DND-41 (cell line): ENCODE results near the gene KCTD19.

Experiments used
- ATAC-seq: fragments of 200-7000 bp; cut with Tn5 transposase; 3 replicates; pipeline ENCODE4 v1.9.1; 2021; ENCODE audit warnings: low read depth; ENCODE audit not compliant: insufficient read depth
- DNase-seq: peaks from one replicate; pipeline ENCODE4 v3.0.0-alpha.2; 2020
- H2AFZ ChIP-seq: 2 replicates; pipeline ENCODE4 v1.6.0; 2012; ENCODE audit warnings: low read depth, low read length
- H3K27ac ChIP-seq: 2 replicates; pipeline ENCODE4 v1.5.1; 2012; ENCODE audit warnings: low read length, inconsistent platforms
- H3K27me3 ChIP-seq: fragments of 200-600 bp; sonication (generic); 2 replicates; pipeline ENCODE4 v1.6.0; 2012; ENCODE audit warnings: low read length, mild to moderate bottlenecking, inconsistent platforms; ENCODE audit not compliant: insufficient read depth, poor library complexity
- H3K36me3 ChIP-seq: 2 replicates; pipeline ENCODE4 v1.5.1; 2012; ENCODE audit warnings: low read length, inconsistent platforms; ENCODE audit not compliant: insufficient read depth
- H3K4me1 ChIP-seq: 2 replicates; pipeline ENCODE4 v1.5.1; 2012; ENCODE audit warnings: mild to moderate bottlenecking, low read length; ENCODE audit not compliant: insufficient read depth
- H3K4me2 ChIP-seq: 2 replicates; pipeline ENCODE4 v1.6.0; 2012; ENCODE audit warnings: mild to moderate bottlenecking, moderate library complexity, low read length, inconsistent platforms; ENCODE audit not compliant: insufficient read depth
- H3K4me3 ChIP-seq, 2 experiments: fragments of 200-600 bp in 1 of 2; shearing (Covaris generic) in 1 of 2; 2 replicates each; pipeline ENCODE4 v1.5.1; 2012 to 2016; ENCODE audit warnings: inconsistent platforms in 2 of 2, low read length in 2 of 2, mild to moderate bottlenecking in 2 of 2, low read depth in 1 of 2, moderate library complexity in 1 of 2
- H3K79me2 ChIP-seq: 2 replicates; pipeline ENCODE4 v1.6.0; 2012; ENCODE audit warnings: low read length, inconsistent platforms; ENCODE audit not compliant: insufficient read depth
- H3K9ac ChIP-seq: 2 replicates; pipeline ENCODE4 v1.6.0; 2012; ENCODE audit warnings: low read depth, mild to moderate bottlenecking, inconsistent platforms, low read length, moderate library complexity
- H3K9me3 ChIP-seq: 2 replicates; pipeline ENCODE4 v1.5.1; 2012; ENCODE audit warnings: low read length, moderate library complexity, mild to moderate bottlenecking, inconsistent platforms; ENCODE audit not compliant: insufficient read depth, severe bottlenecking
- H4K20me1 ChIP-seq: 2 replicates; pipeline ENCODE4 v1.6.0; 2012; ENCODE audit warnings: low read length; ENCODE audit not compliant: insufficient read depth
- EZH2 ChIP-seq: IDR thresholded peaks from 3 replicates; pipeline ENCODE4 v1.6.1; 2012; ENCODE audit warnings: borderline replicate concordance, low read depth, mild to moderate bottlenecking, moderate library complexity, low read length, inconsistent platforms; ENCODE audit not compliant: severe bottlenecking
- TF ChIP-seq, protein P1 (sequence below): IDR thresholded peaks from 2 replicates; pipeline ENCODE4 v1.5.1; 2012; ENCODE audit warnings: borderline replicate concordance, low read length, moderate library complexity, mild to moderate bottlenecking; ENCODE audit not compliant: poor library complexity, severe bottlenecking; ENCODE audit errors: extremely low read depth

The KCTD19 gene

DNA sequence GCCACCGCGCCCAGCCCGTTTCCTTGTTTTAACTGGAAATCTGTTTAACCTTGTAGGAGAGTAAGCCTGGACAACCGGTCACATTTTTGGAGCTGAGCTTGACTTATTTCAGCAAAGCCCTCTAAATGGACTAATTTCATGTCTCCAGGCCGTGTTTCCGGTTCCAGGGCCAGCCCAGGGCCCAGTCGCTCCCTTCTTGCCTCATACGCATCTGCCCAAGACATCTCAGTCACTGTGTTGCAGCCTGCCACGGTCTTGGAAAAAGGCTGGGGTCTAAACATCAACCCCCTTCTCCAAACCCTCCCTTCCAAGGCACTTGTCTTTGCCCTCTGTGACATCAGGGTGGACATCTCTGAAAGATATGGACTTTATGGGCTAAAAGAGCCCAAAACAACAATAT is 28.3 kb downstream of the KCTD19 start:
- H3K4me3 ChIP-seq, result no peak overlapping the region
- no peak overlapping the region for H2AFZ ChIP-seq
- H3K9me3 ChIP-seq, result no peaks in the 10 kb centered on the region
- no peaks in the 10 kb centered on the region for H3K36me3 ChIP-seq
- no peak overlapping the region for H3K9ac ChIP-seq
- TF ChIP-seq, protein P1, sequence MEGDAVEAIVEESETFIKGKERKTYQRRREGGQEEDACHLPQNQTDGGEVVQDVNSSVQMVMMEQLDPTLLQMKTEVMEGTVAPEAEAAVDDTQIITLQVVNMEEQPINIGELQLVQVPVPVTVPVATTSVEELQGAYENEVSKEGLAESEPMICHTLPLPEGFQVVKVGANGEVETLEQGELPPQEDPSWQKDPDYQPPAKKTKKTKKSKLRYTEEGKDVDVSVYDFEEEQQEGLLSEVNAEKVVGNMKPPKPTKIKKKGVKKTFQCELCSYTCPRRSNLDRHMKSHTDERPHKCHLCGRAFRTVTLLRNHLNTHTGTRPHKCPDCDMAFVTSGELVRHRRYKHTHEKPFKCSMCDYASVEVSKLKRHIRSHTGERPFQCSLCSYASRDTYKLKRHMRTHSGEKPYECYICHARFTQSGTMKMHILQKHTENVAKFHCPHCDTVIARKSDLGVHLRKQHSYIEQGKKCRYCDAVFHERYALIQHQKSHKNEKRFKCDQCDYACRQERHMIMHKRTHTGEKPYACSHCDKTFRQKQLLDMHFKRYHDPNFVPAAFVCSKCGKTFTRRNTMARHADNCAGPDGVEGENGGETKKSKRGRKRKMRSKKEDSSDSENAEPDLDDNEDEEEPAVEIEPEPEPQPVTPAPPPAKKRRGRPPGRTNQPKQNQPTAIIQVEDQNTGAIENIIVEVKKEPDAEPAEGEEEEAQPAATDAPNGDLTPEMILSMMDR, result no peak
- no peak for TF ChIP-seq EZH2
- H4K20me1 ChIP-seq, result no peaks in the 10 kb centered on the region
- H3K27me3 ChIP-seq, result no peaks in the 10 kb centered on the region
- DNase-seq, result no peak
- H3K27ac ChIP-seq, result no peak overlapping the region
- ATAC-seq, result no peak
- H3K79me2 ChIP-seq, result no peaks in the 10 kb centered on the region
- H3K4me1 ChIP-seq, result no peaks in the 10 kb centered on the region
- H3K4me2 ChIP-seq, result no peak overlapping the region

DNA sequence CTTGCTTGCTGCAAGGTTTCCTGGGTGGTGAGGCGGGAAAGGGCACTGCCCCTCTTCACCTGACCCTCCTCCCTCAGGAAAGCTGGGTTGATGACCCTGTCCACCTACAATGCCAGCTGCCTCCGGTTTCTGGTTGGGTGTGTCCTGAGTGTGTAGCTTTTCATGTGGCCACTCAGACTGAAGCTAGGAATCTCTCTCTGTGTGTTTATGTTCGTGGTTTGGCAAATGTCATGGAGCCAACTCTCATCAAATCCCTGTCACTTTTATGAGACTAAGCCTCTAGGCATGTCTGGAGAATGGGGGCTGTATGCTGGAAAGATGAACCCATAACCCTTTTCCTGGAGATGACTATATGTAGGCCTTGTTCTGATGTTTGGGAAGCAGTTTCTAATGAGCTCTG is 30.1 kb downstream of the KCTD19 start:
- no peaks in the 10 kb centered on the region for H3K9me3 ChIP-seq
- ATAC-seq (no peak), DNase-seq (no peak)
- no peaks in the 10 kb centered on the region for H3K36me3 ChIP-seq
- H2AFZ ChIP-seq, result no peak overlapping the region
- H3K4me3 ChIP-seq, result no peak overlapping the region
- no peak overlapping the region for H3K27ac ChIP-seq
- no peaks in the 10 kb centered on the region for H3K4me1 ChIP-seq
- no peaks in the 10 kb centered on the region for H3K27me3 ChIP-seq
- H3K9ac ChIP-seq, result no peak overlapping the region
- no peak overlapping the region for H3K4me2 ChIP-seq
- H3K79me2 ChIP-seq, result no peaks in the 10 kb centered on the region
- no peaks in the 10 kb centered on the region for H4K20me1 ChIP-seq
- TF ChIP-seq EZH2, result no peak
- TF ChIP-seq, protein P1, result no peak

GRCh38 chr16:67294938-67295361 is 31.6 kb downstream of the KCTD19 start:
- H3K4me1 ChIP-seq, result no peaks in the 10 kb centered on the region
- DNase-seq (no peak), ATAC-seq (no peak)
- no peaks in the 10 kb centered on the region for H3K27me3 ChIP-seq
- H3K4me3 ChIP-seq, result no peak overlapping the region
- H3K27ac ChIP-seq, result no peak overlapping the region
- no peak for TF ChIP-seq EZH2
- H4K20me1 ChIP-seq, result no peaks in the 10 kb centered on the region
- no peaks in the 10 kb centered on the region for H3K79me2 ChIP-seq
- H3K4me2 ChIP-seq, result no peak overlapping the region
- H2AFZ ChIP-seq, result no peak overlapping the region
- H3K9ac ChIP-seq, result no peak overlapping the region
- H3K9me3 ChIP-seq, result no peaks in the 10 kb centered on the region
- H3K36me3 ChIP-seq, result no peaks in the 10 kb centered on the region

- no peak for ATAC-seq
- Histone ChIP-seq H3K4me2 (no peak overlapping the region), H3K4me3 (no peak overlapping the region), H3K36me3 (no peaks in the 10 kb centered on the region), H4K20me1 (no peaks in the 10 kb centered on the region), H3K9me3 (no peaks in the 10 kb centered on the region), H3K27ac (no peak overlapping the region), H3K9ac (no peak overlapping the region), H2AFZ (no peak overlapping the region), H3K4me1 (no peaks in the 10 kb centered on the region), H3K79me2 (no peaks in the 10 kb centered on the region), H3K27me3 (no peaks in the 10 kb centered on the region)
- DNase-seq, result no peak
- TF ChIP-seq, protein P1, result no peak
- TF ChIP-seq EZH2, result no peak
Measured at GRCh38 chr16:67294171-67294757, 32.3 kb downstream of the KCTD19 start.
